GM12892 (cell line): Measurements from ENCODE around the gene CSTF3.

Experiments
- POLR2A ChIP-seq: IDR thresholded peaks from 2 replicates; pipeline ENCODE4 v1.6.1; 2011; ENCODE audit warnings: low read depth, low read length, control low read depth
- POLR2AphosphoS5 ChIP-seq: IDR thresholded peaks from 2 replicates; pipeline ENCODE4 v1.6.1; 2011; ENCODE audit warnings: low read depth, low read length, control low read depth
- TAF1 ChIP-seq: IDR thresholded peaks from 2 replicates; pipeline ENCODE4 v1.6.1; 2011; ENCODE audit warnings: low read depth, mild to moderate bottlenecking, control low read depth, low read length, borderline replicate concordance

DNA sequence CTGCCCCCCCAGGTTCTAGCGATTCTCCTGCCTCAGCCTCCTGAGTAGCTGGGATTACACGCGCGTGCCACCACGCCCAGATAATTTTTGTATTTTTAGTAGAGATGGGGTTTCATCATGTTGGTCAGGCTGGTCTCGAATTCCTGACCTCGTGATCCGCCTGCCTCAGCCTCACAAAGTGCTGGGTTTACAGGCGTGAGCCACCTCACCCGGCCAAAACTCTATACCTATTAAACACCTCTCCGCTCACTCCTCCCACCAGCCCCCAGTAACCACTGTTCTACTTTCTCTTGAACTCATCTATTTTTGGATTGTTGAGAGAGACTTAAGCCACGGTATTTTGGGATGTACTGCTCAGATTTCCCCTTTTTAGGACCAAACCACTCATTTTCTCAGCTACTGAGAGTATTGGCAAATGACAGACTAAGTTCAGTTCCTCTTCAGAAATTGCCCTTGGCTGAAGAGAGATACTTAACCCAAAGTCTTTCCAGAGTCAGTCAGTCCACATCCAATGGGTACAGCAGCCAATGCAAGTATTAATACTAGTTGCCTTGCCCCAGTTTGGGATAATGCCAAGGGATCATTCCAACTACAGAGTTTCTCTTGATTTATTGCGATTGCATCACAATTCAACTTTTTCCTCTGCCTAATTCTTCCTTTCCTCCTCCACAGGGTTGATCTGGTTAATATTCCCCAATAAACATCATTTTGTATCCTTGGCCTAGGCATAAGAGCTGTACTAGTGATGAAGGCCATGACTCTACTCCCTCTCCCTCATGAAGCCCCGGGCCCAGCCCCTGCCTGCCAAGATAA is 36.8 kb upstream of the CSTF3 start:
- TF ChIP-seq POLR2AphosphoS5 (no peak), POLR2A (no peak), TAF1 (no peak)
